ENCODE data around the gene FAM114A1.

DNA sequence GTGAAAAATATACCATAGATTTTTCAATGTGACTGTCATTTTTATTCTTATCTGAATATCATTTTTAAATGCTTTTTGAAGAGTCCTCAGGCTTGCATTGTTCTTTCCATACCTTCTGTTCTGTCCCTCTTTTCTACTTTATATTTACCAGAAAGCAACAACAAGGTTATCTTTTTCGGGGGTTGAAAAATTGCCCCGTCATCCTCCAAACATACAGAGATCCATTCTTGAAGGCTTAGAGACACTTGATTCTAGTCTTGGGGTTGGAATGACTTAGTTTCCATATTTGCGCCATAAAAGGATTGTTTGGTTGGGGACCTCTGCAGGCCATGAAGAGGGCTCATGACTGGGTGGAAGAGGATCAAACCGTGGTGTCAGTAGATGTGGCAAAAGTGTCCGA lies 63.5 kb downstream of the FAM114A1 start:
- TF ChIP-seq, protein P1, sequence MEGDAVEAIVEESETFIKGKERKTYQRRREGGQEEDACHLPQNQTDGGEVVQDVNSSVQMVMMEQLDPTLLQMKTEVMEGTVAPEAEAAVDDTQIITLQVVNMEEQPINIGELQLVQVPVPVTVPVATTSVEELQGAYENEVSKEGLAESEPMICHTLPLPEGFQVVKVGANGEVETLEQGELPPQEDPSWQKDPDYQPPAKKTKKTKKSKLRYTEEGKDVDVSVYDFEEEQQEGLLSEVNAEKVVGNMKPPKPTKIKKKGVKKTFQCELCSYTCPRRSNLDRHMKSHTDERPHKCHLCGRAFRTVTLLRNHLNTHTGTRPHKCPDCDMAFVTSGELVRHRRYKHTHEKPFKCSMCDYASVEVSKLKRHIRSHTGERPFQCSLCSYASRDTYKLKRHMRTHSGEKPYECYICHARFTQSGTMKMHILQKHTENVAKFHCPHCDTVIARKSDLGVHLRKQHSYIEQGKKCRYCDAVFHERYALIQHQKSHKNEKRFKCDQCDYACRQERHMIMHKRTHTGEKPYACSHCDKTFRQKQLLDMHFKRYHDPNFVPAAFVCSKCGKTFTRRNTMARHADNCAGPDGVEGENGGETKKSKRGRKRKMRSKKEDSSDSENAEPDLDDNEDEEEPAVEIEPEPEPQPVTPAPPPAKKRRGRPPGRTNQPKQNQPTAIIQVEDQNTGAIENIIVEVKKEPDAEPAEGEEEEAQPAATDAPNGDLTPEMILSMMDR (IDR thresholded peaks at IDR 0.05) = no peak
- no peak for TF ChIP-seq POLR2A (IDR thresholded peaks at IDR 0.05)

All from right lobe of liver (tissue), 4 donors.